NAMALWA (cell line): ENCODE measurements around the gene TSHB.
A peak's percentile ranks its signal among the peaks of the same experiment; 100 is the strongest.
"Not testable (repeated sequence)": the region's sequence is repeated elsewhere in the genome, so short reads cannot be mapped to it uniquely, and the experiment has no call there.

Source experiments
- DNase-seq: peaks from one replicate; pipeline ENCODE4 v3.0.0-alpha.2; 2015; ENCODE audit warnings: low spot score

The TSHB gene

DNA sequence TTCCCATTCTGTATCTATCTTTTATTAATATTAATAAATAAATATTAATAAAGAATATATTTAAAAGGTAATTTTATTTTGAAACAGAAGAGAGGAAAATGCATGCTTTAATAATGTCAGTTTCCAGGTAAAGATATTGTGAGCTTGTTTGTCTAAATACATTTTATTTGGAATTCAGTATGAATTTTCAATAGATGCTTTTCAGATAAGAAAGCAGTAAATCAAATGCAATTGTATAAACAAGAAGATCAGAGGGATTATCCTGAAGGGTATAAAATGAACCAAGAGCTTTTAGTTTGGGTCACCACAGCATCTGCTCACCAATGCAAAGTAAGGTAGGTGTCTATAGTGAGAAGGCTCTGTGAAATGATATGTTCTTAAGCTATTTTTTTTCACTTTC lies at the start of gene TSHB:
Gene TSHB, plus strand, starts transcription at position 301 of the 400 bp plus-strand sequence. CDS start 3,537 bp downstream, outside the sequence.
- no peak for DNase-seq

DNA sequence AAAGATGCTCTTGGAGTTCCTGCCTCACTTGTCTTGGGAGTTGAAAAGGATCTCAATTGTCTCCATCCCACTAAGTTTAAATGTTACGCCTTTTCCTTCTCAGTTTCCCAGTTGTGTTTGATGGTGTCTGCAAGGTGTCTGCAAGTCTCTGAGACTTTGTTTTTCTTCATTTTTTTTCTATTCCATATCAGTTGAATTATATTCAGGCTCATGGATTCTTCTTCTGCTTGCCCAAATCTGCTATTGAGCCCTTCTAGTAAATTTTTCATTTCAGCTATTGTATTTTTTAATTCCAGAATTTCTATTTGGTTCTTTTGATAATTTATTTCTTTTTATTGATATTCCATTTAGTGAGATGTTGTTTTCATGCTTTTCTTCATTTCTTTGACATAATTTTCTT lies 47.4 kb upstream of the TSHB start:
- no peak for DNase-seq

DNA sequence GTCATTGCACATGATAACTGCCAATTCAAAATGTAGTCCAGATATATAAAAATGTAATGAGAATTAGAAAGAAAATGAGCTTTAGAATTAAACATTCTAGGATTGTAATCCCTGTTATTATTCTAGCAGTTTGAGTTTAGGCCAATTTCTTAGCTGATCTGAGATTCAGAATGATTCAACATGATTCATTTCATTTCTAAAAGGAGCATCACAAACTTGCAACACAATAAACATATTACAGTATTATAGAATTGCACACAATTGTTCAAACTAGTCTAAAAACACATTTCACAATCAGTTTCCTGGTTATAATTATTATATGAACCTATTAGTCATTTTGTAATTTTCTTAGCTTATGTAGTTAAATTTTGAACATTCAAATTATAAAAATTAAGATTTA lies 43.3 kb upstream of the TSHB start:
- DNase-seq: no peak

DNA sequence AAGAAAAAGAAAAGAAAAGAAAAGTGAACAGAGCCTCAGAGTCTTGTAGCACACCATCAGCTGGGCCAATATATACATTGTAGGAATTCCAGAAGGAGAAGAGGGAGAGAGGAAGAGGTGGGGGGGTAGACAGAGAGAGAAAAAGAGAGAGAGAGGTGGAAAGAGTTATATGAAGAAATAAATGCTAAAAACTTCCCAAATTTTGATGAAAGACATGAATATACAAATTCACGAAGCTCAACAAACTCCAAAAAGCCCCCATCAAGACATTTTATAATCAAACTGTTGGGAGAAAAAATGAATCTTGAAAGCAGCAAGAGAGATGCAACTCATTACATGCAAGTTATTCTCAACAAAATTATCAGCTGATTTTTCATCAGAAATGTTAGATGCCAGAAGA lies 41.5 kb upstream of the TSHB start:
- DNase-seq: no peak

DNA sequence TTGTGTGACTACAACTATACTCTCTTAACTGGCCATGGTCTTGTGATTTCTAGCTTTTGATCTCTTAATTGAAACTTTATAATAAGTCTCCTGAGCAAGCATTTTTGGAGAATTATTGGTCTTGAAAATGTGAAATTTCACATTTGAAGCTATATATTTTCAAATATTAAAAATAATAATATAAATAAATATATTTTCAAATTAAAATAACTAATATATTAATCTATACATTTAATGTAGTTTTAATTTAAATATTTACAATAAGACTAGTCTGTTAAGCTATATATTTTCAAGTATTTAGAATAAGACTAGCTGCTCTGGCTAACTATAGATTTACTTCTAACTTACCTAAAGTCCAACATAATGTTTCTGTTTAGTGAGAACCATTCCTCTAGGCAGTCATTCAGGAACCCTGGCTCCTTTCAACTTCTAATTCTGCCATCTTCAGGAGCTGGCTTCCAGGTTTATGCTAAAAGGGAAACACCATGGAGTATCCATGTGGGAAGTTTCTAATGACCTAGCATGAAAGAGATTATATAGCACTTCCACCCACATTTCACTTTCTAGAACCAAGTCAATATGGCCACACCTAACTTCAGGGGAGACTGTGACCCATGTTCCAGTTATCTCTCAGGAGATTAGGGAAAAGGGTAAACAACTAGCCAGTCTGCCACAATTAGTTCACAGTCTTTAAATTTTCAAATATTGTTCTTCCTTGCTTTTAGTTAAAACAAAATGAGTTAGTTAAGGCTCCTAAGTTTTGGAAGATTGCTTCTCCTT lies 31.9 kb upstream of the TSHB start:
- DNase-seq: no peak

DNA sequence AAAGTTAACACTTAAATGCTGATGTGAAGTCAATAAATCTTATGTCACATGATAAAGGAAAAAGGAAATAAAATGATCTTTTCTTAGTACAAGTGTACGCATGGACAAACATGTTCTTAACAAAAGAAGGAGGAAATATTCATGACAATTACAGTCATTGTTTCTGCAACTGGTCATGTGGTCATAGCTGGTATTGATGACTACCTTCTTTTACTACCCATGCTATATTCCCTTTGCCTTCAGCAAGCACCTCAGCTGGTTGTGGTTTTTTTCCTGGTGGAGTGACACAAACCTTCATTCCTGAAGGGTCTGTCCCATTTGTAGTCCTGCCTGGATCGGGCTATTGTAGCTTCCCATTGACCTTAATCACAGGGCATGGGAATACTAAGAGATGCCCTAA lies 23.4 kb upstream of the TSHB start:
- DNase-seq: no peak

DNA sequence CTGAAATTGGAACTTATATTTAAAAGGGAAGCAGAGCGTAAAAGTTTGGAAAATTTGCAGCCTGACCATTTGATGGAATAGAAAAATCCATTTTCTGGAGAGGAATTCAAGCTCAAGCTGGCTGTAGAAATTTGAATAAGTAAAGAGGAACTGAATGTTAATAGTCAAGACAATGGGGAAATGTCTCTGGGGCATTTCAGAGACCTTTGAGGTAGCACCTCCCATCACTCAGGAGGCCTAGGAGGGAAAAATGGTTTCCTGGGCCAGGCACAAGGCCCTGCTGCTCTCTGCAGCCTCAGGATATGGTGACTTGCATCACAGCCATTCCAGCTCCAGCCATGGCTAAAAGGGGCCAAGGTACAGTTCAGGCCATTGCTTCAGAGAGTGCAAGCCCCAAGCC lies 17.6 kb upstream of the TSHB start:
- no peak for DNase-seq

DNA sequence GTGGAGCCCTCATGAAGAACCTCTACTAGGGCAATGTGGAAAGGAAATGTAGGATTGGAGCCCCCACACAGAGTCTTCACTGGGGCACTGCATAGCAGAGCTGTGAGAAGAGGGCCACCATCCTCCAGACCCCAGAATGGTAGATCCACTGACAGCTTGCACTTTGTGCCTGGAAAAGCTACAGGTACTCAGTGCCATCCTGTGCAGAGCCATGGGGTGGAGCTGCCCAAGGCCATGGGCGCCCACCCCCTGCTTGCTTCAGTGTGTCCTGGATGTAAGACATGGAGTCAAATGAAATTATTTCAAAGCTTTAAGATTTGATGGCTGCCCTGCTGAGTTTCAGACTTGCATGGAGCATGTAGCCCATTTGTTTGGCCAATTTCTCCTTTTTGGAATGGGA lies 17.2 kb upstream of the TSHB start:
- no peak for DNase-seq

DNA sequence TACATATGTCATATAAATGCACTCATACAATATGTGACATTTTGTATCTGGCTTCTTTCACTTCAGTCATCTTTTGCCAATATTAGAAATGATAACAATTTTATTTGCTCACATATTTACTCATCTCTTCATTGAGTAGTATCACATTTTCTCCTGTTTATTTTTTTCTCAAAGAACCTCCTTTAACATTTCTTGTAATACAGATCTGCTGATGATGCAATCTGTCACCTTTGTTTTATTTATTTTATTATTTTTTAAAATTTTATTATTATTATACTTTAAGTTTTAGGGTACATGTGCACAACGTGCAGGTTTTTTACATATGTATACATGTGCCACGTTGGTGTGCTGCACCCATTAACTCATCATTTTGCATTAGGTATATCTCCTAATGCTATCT lies 15.8 kb upstream of the TSHB start:
- no peak for DNase-seq

DNA sequence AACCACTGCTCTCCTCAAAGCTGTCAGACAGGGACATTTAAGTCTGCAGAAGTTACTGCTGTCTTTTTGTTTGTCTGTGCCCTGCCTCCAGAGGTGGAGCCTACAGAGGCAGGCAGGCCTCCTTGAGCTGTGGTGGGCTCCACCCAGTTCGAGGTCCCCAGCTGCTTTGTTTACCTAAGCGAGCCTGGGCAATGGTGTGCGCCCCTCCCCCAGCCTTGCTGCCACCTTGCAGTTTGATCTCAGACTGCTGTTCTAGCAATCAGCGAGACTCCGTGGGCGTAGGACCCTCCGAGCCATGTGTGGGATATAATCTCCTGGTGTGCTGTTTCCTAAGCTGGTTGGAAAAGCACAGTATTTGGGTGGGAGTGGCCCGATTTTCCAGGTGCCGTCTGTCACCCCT lies 10.1 kb upstream of the TSHB start:
- DNase-seq: not testable (repeated sequence)

DNA sequence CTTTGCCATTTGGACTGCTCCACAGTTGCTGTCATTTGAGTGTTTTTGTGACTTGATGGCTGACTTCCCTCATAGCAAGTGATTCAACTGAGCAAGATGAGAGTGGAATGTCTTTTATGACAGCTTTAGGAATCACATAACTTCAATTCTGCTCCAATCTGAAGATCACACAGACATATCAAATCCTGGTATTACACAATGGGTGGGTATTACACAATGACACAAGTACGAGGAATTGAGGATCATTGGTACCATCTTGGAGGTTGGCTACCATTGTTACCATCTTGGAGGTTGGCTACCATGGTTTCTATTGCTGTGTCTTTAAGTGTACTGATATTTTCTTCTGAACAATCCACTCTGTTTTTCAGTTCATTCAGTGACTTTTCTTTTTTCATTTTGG lies 8.5 kb upstream of the TSHB start:
- no peak for DNase-seq

DNA sequence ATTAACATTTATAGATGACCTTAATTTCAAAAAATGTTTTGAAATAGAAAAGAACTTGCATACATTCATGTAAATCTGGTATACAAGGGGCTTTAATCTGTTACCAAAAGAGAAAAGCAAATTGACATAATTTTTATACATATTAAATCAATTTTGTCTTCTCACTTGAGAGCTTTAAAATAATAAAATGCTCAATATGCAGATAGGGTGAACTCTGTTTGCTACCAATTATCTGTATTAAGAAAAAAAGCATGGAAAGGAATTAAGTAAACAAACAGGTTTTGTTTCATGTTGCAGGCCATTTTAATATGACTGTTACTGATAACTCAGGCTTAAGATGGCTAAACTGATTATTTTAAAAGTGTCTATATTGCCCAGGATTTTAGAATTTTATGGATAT lies 6.0 kb upstream of the TSHB start:
- DNase-seq: no peak

DNA sequence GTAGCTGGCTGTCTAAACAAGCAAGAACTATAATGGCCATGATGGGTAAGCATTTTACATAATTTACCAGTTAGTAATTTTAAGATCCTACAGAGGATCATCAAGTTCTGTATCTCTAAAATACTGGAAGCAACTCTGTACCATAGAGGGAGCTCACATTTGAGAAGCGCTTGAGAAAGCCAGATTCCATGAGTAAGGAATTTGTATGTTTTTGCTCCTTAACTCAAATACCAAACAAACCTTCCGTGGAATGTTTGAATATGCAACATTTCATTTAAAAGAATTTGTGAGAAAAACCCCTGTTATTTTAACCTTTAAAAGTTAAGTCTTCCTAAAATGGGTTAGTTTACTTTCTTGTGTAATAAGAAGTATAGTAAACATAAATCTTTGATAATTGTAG lies 2.0 kb downstream of the TSHB start:
- no peak for DNase-seq

DNA sequence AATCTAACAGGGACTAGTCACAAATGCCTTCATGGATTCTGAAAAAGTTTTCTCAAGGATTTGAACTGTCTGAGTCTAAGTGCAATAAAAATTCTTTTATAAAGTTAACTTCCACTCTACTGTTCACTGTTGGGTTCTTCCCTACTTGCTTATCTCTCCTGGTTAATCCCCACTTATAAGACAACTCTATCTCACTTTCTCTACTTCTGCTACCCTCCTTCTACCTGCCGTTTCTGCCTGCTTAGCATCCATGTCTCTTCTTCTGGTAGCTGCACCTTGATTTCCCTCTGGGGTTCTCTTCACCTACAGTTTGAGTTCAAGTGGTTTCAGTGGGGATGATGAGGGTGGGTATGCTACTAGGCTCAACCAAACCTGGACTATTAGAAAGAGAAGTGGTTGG lies 6.0 kb downstream of the TSHB start:
- DNase-seq: no peak

DNA sequence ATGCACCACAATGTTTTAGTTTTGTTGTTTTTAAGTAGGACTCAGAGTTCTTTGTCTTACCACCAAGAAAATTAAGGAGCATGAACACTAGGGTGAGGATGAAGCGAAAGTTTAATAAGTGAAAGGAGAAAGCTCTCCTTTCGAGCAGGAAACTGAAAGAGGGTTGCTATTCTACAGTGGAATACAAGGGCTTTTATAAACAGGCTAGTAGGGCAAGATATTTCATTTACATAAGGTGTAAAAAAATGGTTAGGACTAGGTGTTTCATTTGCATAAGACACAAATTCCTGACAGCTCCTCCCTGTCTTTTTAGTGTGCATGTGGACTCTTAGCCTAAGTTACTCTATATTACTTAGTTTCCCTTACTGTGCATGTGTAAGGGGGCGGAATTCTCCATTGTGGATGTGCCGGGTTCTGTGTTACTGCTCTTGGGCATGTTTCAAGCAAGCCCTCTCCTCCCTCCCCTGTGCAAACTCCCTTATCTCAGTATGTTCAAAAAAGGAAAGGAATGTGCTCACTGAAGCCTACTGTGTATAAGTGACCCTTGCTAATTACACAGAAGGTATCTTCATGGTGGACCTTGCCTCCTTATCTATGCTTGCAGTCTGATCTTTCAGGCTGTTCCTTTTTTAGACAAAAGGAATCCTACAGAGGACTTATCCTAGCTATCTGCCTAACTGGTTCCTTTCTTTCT lies 7.3 kb downstream of the TSHB start:
- no peak for DNase-seq

DNA sequence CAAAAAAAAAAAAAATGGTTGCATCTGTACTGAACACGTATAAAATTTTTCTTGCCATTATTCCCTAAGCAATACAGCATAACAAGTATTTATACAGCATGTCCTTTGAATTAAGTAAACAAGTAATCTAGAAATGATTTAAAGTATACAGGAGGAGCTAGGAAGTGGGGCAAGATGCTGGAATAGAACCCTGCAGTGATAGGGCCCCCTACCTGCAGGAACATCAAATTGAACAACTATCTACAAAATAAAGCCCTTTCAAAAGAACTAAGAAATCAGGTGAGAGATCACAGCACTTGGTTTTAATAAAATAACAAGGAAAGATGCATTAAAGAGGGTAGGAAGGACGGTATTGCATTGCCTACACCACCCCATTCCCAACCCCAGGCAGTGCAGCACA lies 10.9 kb downstream of the TSHB start:
- DNase-seq: no peak

DNA sequence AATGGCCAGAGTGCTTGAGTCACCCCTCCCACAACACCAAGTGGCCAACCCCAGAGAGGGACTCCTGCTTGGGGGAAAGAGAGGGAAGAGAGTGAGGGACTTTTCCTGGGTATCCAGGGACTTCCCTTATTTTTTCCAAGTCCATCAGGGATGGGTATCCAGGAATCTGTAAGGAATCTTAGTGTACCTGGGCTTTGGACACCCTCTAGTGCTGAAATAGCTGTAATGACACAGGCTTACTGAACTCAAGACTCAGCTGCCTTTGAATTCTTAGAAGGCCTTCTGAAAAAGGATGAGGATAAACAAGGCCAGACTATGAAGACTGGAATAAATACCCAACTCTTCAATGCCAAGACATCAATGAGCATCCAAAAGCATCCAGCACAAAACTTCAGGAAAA lies 12.0 kb downstream of the TSHB start:
- no peak for DNase-seq

DNA sequence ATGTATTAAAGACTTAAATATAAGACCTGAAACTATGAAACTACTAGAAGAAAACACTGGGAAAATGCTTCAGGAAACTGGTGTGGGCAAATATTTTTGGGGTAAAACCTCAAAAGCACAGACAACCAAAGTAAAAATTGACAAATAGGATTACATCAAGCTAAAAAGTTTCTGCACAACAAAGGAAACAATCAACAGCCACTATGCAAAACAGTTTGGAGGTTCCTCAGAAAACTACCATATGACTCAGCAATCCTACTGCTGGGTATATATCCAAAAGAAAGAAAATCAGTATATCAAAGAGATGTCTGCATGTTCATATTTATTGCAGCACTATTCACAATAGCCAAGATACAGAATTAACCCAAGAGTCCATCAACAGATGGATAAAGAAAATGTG lies 17.1 kb downstream of the TSHB start:
- no peak for DNase-seq

DNA sequence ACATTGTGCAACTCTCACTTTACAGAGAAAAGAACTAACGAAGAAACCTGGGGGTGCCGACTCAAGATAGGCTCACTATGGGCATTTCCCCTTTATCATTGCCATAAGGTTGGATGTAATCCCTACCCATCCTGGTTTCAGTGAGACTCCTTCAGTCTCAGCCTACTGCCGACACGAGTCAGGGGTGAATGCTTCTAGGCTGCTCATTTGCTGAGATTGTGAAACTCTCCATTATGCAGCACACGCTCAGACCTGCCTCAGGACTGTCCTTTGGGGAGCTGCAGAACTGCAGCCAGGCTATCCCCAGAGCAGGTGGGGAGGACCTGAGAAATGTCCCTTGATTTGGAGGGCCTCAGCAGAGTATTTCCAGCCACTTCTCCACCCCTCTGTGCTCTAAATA lies 22.2 kb downstream of the TSHB start:
- DNase-seq: no peak

DNA sequence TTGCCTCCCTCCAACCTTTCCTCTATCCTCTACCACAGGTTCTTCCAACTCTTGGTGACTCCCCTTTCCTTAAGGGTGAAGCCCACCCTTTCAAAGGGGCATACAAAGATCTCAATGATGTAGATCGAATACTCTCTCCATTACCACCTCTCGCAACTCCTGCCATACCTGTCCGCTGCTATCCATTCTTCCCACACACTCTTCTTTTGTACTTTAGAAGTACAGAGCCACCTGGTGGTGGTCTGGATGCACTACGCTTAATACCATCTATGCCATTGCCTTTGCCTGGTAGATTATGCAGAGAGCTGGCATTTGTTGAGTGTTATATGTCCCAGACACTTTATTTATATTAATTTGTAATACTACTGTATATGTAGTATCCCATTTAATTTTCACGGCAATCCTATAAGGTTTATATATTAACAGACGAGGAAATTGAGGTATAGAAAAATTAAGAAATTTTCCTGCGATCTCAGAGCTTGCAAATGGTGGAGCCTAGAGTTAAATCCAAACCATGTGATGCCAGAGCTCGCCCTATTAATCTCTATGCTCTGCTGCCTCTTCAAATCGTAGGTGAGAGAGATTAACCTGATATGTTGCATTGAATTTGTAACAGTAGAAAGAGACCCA lies 22.9 kb downstream of the TSHB start:
- DNase-seq: peak; percentile 74

DNA sequence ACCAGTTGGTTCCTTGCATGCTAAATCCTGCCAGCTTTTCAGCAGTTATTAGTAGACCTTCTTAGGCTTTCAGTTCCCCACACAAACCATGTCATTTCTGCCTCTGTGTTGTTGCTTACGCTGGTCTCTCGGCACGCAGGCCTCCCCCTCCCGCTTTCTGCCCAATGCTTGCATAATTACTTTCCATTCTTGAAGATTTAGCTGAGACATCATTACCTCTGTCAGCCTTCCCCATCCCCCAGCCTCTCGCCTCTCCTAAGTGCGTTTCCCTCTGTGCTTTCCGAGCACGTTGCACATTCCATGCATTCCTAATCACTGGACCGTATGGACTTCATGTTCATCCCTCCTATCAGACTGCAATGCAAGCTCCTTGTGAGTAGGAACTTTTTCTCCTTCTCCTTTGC lies 26.8 kb downstream of the TSHB start:
- DNase-seq: no peak

DNA sequence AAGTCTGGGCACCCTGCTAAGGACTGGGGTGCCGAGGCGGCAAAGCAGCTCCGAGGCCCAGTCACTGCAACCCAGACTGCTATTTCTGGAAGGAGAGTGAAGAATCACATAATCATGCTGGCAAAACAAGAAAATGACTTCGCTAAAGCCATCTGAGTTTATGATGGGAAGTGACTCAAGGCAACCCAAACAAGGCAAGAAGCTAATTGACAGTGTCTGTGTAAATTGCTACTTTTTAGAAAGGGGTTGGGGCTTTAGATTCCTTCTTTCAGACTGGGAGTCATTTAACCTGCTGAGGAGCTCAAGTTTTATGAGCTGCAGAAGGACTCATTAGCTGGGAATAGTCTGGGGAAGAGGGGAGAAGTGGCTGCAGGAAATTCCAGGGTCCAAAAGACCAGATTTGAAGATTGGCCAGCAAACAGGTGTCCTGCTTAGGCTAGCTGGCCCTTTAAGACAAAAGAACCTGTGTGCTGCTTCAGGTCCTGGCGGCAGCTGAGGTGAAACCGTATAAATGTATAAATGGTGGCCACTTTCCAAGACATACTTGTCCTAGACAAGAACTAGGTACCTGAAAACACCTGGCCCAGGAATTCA lies 28.1 kb downstream of the TSHB start:
- DNase-seq: no peak

DNA sequence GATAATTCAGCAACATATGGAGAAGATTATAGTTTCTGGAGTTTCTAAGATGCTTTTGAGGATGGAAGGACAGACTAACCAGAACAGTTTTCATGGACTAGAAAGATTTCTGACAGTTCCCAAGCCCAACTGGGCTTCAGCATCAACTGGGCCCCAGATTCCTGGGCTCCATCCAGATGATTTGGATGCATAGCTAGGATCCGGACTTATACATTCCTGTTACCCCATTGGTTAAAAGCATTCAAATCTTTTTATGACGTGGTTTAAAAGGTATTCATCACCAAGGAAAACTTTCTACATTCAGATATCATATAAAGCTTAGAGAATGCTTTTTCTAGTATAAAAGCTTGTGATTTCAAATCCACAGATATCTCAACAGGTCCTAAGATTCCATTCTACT lies 29.7 kb downstream of the TSHB start:
- DNase-seq: no peak
